ENCODE data around the gene PPFIA3.

The PPFIA3 gene

DNA sequence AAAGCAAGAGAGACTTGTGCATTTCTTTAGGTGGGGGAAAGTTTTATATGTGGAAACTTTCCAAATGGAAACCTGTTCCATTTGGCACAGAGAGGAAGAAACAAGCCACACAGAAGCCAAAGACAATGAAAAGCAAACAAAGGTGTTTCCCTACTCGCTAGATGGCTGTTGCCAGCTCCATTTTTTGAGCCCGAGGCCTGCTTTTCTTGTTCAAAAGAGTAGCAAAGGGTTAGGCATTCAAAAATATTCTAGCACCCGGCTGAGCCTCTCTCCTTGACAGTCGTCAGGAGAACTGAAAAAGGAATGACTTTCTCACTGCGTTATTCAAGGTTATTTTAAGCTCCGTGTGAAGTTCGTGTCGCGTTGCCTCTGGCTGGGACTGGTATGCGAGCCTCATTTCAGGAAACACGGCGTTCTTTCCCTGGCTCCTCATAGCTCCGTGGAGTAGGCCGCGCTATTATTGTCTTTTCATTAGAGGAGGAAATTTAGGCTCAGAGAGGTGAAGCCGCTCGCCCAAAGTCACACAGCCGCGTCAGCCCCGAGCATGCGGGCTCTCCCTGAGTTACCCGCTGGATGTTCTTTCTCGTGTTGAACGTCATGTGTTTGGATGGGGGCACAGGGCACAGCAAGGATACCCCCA, 45.9 kb downstream of the PPFIA3 start:
- no peak for TF ChIP-seq ZBTB7A (IDR thresholded peaks at IDR 0.05; ENCODE audit: low read depth)

DNA sequence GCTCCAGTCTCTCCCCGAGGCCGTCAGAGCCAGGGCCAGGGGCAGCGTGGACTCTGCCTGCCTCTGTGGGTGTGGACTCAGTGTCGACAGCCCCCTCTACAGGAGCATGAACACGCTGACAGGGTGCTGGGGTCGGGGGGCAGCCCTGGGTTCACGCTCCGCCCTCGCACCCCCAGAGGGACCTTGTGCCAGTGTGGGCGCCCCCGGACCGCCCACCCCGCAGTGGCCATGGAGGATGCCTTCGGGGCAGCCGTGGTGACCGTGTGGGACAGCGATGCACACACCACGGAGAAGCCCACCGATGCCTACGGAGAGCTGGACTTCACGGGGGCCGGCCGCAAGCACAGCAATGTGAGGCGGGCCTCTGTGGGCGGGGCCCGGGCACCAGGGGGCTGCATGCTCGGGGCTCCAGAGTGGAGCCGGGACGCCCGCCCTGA, 46.5 kb downstream of the PPFIA3 start:
- TF ChIP-seq, protein P1, sequence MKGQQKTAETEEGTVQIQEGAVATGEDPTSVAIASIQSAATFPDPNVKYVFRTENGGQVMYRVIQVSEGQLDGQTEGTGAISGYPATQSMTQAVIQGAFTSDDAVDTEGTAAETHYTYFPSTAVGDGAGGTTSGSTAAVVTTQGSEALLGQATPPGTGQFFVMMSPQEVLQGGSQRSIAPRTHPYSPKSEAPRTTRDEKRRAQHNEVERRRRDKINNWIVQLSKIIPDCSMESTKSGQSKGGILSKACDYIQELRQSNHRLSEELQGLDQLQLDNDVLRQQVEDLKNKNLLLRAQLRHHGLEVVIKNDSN (IDR thresholded peaks at IDR 0.05) = no peak
- TF ChIP-seq CEBPB (IDR thresholded peaks at IDR 0.05) (no peak), TEAD4 (IDR thresholded peaks at IDR 0.05) (no peak)

DNA sequence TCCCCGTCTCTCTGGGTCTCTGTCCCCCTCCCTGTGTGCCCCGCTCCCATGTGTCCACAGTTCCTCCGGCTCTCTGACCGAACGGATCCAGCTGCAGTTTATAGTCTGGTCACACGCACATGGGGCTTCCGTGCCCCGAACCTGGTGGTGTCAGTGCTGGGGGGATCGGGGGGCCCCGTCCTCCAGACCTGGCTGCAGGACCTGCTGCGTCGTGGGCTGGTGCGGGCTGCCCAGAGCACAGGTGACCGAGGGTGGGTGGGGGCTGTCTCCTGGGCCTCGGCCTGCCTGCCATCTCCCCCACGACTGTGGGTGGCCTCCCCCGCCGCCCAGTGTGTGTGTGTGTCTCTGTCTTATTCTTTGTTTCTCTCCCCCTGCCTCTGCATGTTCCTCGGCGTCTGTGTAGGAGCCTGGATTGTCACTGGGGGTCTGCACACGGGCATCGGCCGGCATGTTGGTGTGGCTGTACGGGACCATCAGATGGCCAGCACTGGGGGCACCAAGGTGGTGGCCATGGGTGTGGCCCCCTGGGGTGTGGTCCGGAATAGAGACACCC, 48.6 kb downstream of the PPFIA3 start:
- TF ChIP-seq TAF1 (IDR thresholded peaks at IDR 0.05; ENCODE audit: low read depth) (no peak), ZBTB7A (IDR thresholded peaks at IDR 0.05; ENCODE audit: low read depth) (no peak), NFIC (IDR thresholded peaks at IDR 0.05) (no peak), CEBPB (IDR thresholded peaks at IDR 0.05) (no peak), REST (IDR thresholded peaks at IDR 0.05; ENCODE audit: low read depth) (no peak), TCF12 (IDR thresholded peaks at IDR 0.05; ENCODE audit: low read depth) (no peak), RAD21 (IDR thresholded peaks at IDR 0.05; ENCODE audit: low read depth) (no peak), TEAD4 (IDR thresholded peaks at IDR 0.05) (no peak), EGR1 (IDR thresholded peaks at IDR 0.05) (no peak), EP300 (IDR thresholded peaks at IDR 0.05; ENCODE audit: borderline replicate concordance) (no peak)
- TF ChIP-seq, protein P2, sequence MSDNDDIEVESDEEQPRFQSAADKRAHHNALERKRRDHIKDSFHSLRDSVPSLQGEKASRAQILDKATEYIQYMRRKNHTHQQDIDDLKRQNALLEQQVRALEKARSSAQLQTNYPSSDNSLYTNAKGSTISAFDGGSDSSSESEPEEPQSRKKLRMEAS (IDR thresholded peaks at IDR 0.05) = no peak

GRCh38 chr19:49168421-49168820, 49.1 kb downstream of the PPFIA3 start:
- no peak for TF ChIP-seq TEAD4 (IDR thresholded peaks at IDR 0.05)
- TF ChIP-seq, protein P1 (IDR thresholded peaks at IDR 0.05) = no peak
- TF ChIP-seq TAF1 (IDR thresholded peaks at IDR 0.05; ENCODE audit: low read depth) = no peak
- TF ChIP-seq ZBTB7A (IDR thresholded peaks at IDR 0.05; ENCODE audit: low read depth) = no peak
- TF ChIP-seq, protein P2 (IDR thresholded peaks at IDR 0.05) = no peak
- TF ChIP-seq CEBPB (IDR thresholded peaks at IDR 0.05) = no peak
- TF ChIP-seq RAD21 (IDR thresholded peaks at IDR 0.05; ENCODE audit: low read depth) = no peak
- TF ChIP-seq REST (IDR thresholded peaks at IDR 0.05; ENCODE audit: low read depth) = no peak
- no peak for TF ChIP-seq NFIC (IDR thresholded peaks at IDR 0.05)
- no peak for TF ChIP-seq CREB1 (IDR thresholded peaks at IDR 0.05; ENCODE audit: low read depth)
- TF ChIP-seq EP300 (IDR thresholded peaks at IDR 0.05; ENCODE audit: borderline replicate concordance) = no peak
- no peak for TF ChIP-seq EGR1 (IDR thresholded peaks at IDR 0.05)
- no peak for TF ChIP-seq TCF12 (IDR thresholded peaks at IDR 0.05; ENCODE audit: low read depth)

- TF ChIP-seq CREB1 (IDR thresholded peaks at IDR 0.05; ENCODE audit: low read depth) (no peak), NFIC (IDR thresholded peaks at IDR 0.05) (no peak), TAF1 (IDR thresholded peaks at IDR 0.05; ENCODE audit: low read depth) (no peak), TEAD4 (IDR thresholded peaks at IDR 0.05) (no peak), ZBTB7A (IDR thresholded peaks at IDR 0.05; ENCODE audit: low read depth) (no peak), EGR1 (IDR thresholded peaks at IDR 0.05) (no peak), RAD21 (IDR thresholded peaks at IDR 0.05; ENCODE audit: low read depth) (no peak), REST (IDR thresholded peaks at IDR 0.05; ENCODE audit: low read depth) (no peak), CEBPB (IDR thresholded peaks at IDR 0.05) (no peak), FOXM1 (IDR thresholded peaks at IDR 0.05; ENCODE audit: borderline replicate concordance, low read depth) (no peak), TCF12 (IDR thresholded peaks at IDR 0.05; ENCODE audit: low read depth) (no peak), YY1 (IDR thresholded peaks at IDR 0.05; ENCODE audit: low read depth) (no peak), EP300 (IDR thresholded peaks at IDR 0.05; ENCODE audit: borderline replicate concordance) (no peak)
- TF ChIP-seq, protein P1 (IDR thresholded peaks at IDR 0.05) = no peak
- TF ChIP-seq, protein P2 (IDR thresholded peaks at IDR 0.05) = no peak
These were observed 53.9 kb downstream of the PPFIA3 start for GRCh38 chr19:49173198-49173597.
